SK-N-SH (cell line): Measurements from ENCODE around the gene GCNT3. TPM values are rescaled to one million over a fixed set of nuclear protein-coding genes. Genes with fewer than 3 reads are reported as not detected.

ENCODE experiments used
- CTCF ChIA-PET: fragments of 300-600, 350-600 bp; formaldehyde crosslinking; extraction: SDS; loops from one replicate; lab custom pipeline; 2021; lab: Yijun Ruan, JAX
- POLR2A ChIA-PET: fragments of 350-600 bp; sonication (Branson Sonifier 250); formaldehyde crosslinking; extraction: SDS; loops from one replicate; lab custom pipeline; 2020; ENCODE audit warnings: antibody characterized with exemption, inconsistent platforms; lab: Yijun Ruan, JAX
- DNase-seq: peaks from one replicate; pipeline ENCODE4 v3.0.0; 2012
- H2AFZ ChIP-seq: fragments of 200-600 bp; sonication (generic); 2 replicates; pipeline ENCODE4 v1.8.1; 2016; ENCODE audit warnings: antibody characterized with exemption, mild to moderate bottlenecking, low read depth
- H3F3A ChIP-seq: fragments of 200-600 bp; sonication (generic); replicated peaks from 2 replicates; pipeline ENCODE3; 2016; ENCODE audit warnings: antibody characterized with exemption, mild to moderate bottlenecking; ENCODE audit not compliant: insufficient read depth
- H3K27ac ChIP-seq, 2 experiments: fragments of 200-500 bp in 1 of 2; fragments of 200-600 bp in 1 of 2; sonication (Bioruptor generic) in 1 of 2; sonication (generic), shearing (Covaris generic) in 1 of 2; 2 replicates each; pipeline versions ENCODE4 v1.5.1 to v1.6.1; 2014 to 2016; ENCODE audit warnings: low read depth in 2 of 2, inconsistent platforms in 1 of 2, low read length in 1 of 2, mild to moderate bottlenecking in 1 of 2, mixed read lengths in 1 of 2
- H3K27me3 ChIP-seq: fragments of 200-600 bp; sonication (generic), shearing (Covaris generic); 2 replicates; pipeline ENCODE4 v1.6.1; 2016; ENCODE audit warnings: mixed run types; ENCODE audit not compliant: insufficient read depth
- H3K36me3 ChIP-seq, 2 experiments: fragments of 200-500 bp in 1 of 2; fragments of 200-600 bp in 1 of 2; sonication (Bioruptor generic) in 1 of 2; sonication (generic) in 1 of 2; replicated peaks in 1 of 2; 2 replicates each; pipeline versions ENCODE3 to v1.5.1; 2014 to 2016; ENCODE audit warnings: low read length in 1 of 2, mild to moderate bottlenecking in 1 of 2; ENCODE audit not compliant: insufficient read depth in 2 of 2, control insufficient read depth in 1 of 2
- H3K4me1 ChIP-seq, 2 experiments: fragments of 200-500 bp in 1 of 2; fragments of 200-600 bp in 1 of 2; sonication (Bioruptor generic) in 1 of 2; sonication (generic), shearing (Covaris generic) in 1 of 2; 2 replicates each; pipeline versions ENCODE4 v1.5.1 to v1.6.1; 2014 to 2016; ENCODE audit warnings: low read depth in 1 of 2, low read length in 1 of 2, mixed run types in 1 of 2; ENCODE audit not compliant: insufficient read depth in 2 of 2, control insufficient read depth in 1 of 2
- H3K4me2 ChIP-seq: fragments of 200-600 bp; sonication (generic), shearing (Covaris generic); 2 replicates; pipeline ENCODE4 v1.6.1; 2017; ENCODE audit warnings: mixed run types
- H3K4me3 ChIP-seq, 2 experiments: fragments of 200-500 bp in 1 of 2; fragments of 200-600 bp in 1 of 2; sonication (Bioruptor generic) in 1 of 2; sonication (generic), shearing (Covaris generic) in 1 of 2; 2 replicates each; pipeline versions ENCODE4 v1.5.1 to v1.8.1; 2014 to 2016; ENCODE audit warnings: low read depth in 2 of 2, inconsistent platforms in 1 of 2, low read length in 1 of 2, mild to moderate bottlenecking in 1 of 2, mixed read lengths in 1 of 2, moderate library complexity in 1 of 2
- H3K79me2 ChIP-seq: fragments of 200-600 bp; sonication (generic); 2 replicates; pipeline ENCODE4 v1.8.1; 2017; ENCODE audit warnings: mild to moderate bottlenecking; ENCODE audit not compliant: insufficient read depth
- H3K9ac ChIP-seq: fragments of 200-600 bp; sonication (generic); 2 replicates; pipeline ENCODE4 v1.6.1; 2017; ENCODE audit warnings: mixed run types
- H3K9me2 ChIP-seq: fragments of 200-600 bp; sonication (generic); 2 replicates; pipeline ENCODE4 v1.6.1; 2017; ENCODE audit warnings: mixed run types
- H3K9me3 ChIP-seq: fragments of 200-600 bp; sonication (generic); 2 replicates; pipeline ENCODE4 v1.6.1; 2017; ENCODE audit warnings: mixed run types, mild to moderate bottlenecking, moderate library complexity
- H4K20me1 ChIP-seq: fragments of 200-600 bp; sonication (generic); 2 replicates; pipeline ENCODE4 v1.6.1; 2017; ENCODE audit warnings: mild to moderate bottlenecking, mixed run types; ENCODE audit not compliant: insufficient read depth
- CHD2 ChIP-seq: fragments of 150-350 bp; IDR thresholded peaks from 2 replicates; pipeline ENCODE4 v1.6.1; 2018; ENCODE audit warnings: low read length; ENCODE audit not compliant: partially characterized antibody
- CTCF ChIP-seq: fragments of 200-600 bp; sonication (generic); IDR thresholded peaks from 2 replicates; pipeline ENCODE4 v1.6.1; 2017; ENCODE audit warnings: antibody characterized with exemption, mild to moderate bottlenecking, moderate library complexity
- ELF1 ChIP-seq: IDR thresholded peaks from 2 replicates; pipeline ENCODE4 v1.4.0; 2012
- EP300 ChIP-seq, 2 experiments: IDR thresholded peaks; 2 replicates each; pipeline versions ENCODE4 v1.4.0 to v1.6.1; 2012; ENCODE audit warnings: borderline replicate concordance in 1 of 2, low read depth in 1 of 2, low read length in 1 of 2
- EZH2phosphoT487 ChIP-seq: fragments of 200-600 bp; sonication (generic); IDR thresholded peaks from 2 replicates; pipeline ENCODE4 v1.6.1; 2017; ENCODE audit warnings: low read depth, mixed run types, mild to moderate bottlenecking, antibody characterized with exemption, moderate library complexity, borderline replicate concordance
- FOSL2 ChIP-seq: IDR thresholded peaks from 2 replicates; pipeline ENCODE4 v1.4.0; 2012; ENCODE audit warnings: low read depth, mild to moderate bottlenecking, moderate library complexity, borderline replicate concordance
- FOXJ3 ChIP-seq: sonication (generic); formaldehyde crosslinking; IDR thresholded peaks from 2 replicates; pipeline ENCODE4 v1.5.1; 2020; ENCODE audit warnings: mild to moderate bottlenecking, missing genetic modification reagents
- FOXM1 ChIP-seq: IDR thresholded peaks from 2 replicates; pipeline ENCODE4 v1.4.0; 2012; ENCODE audit warnings: low read depth, mild to moderate bottlenecking
- GABPA ChIP-seq: IDR thresholded peaks from 2 replicates; pipeline ENCODE4 v1.4.0; 2012; ENCODE audit warnings: low read depth, mild to moderate bottlenecking
- GATA2 ChIP-seq: sonication (generic); formaldehyde crosslinking; IDR thresholded peaks from 2 replicates; pipeline ENCODE4 v1.5.0; 2020; ENCODE audit warnings: mild to moderate bottlenecking, missing genetic modification reagents
- MEF2A ChIP-seq: IDR thresholded peaks from 2 replicates; pipeline ENCODE4 v1.4.0; 2012; ENCODE audit warnings: low read depth, borderline replicate concordance
- MXI1 ChIP-seq: IDR thresholded peaks from 2 replicates; pipeline ENCODE4 v1.6.1; 2012; ENCODE audit warnings: mild to moderate bottlenecking, low read depth, low read length, improper control_type of control experiment
- NFIC ChIP-seq: IDR thresholded peaks from 2 replicates; pipeline ENCODE4 v1.4.0; 2012; ENCODE audit warnings: borderline replicate concordance
- PBX3 ChIP-seq: IDR thresholded peaks from 2 replicates; pipeline ENCODE4; 2012
- POLR2AphosphoS5 ChIP-seq: IDR thresholded peaks from 2 replicates; pipeline ENCODE4 v1.6.1; 2012; ENCODE audit warnings: low read depth, low read length
- RAD21 ChIP-seq: IDR thresholded peaks from 2 replicates; pipeline ENCODE4 v1.6.1; 2012; ENCODE audit warnings: mild to moderate bottlenecking, low read length
- REST ChIP-seq: IDR thresholded peaks from 2 replicates; pipeline ENCODE4 v1.6.1; 2012; ENCODE audit warnings: mild to moderate bottlenecking, low read depth, low read length, moderate library complexity
- SMC3 ChIP-seq: IDR thresholded peaks from 2 replicates; pipeline ENCODE4 v1.6.1; 2012; ENCODE audit warnings: low read depth, low read length, improper control_type of control experiment
- TAF1 ChIP-seq: IDR thresholded peaks from 2 replicates; pipeline ENCODE4 v1.6.1; 2012; ENCODE audit warnings: low read depth, mild to moderate bottlenecking, low read length, moderate library complexity, borderline replicate concordance
- YY1 ChIP-seq: IDR thresholded peaks from 2 replicates; pipeline ENCODE4 v1.4.0; 2012; ENCODE audit warnings: low read depth, mild to moderate bottlenecking
- ZBTB33 ChIP-seq: IDR thresholded peaks from 2 replicates; pipeline ENCODE4 v1.4.0; 2012; ENCODE audit warnings: low read depth, borderline replicate concordance
- WGBS: methylation state at CpG from one replicate; pipeline ENCODE4 v1.1.6; 2017; ENCODE audit warnings: low lambda C conversion rate; 5-methylcytosine and 5-hydroxymethylcytosine counted together
- polyA plus RNA-seq, 3 experiments: library from polyadenylated mRNA; depleted of rRNA; stranded (reverse); fragments of >200 nt; gene quantifications; 2 replicates each; pipeline ENCODE4 v1.2.3, GENCODE V29; 2012

The GCNT3 gene
- polyA plus RNA-seq, 1 of the 3 experiments (the other 2 are of a cell fraction) = not detected

GRCh38 chr15:59565299-59565698 lies 46.3 kb upstream of the GCNT3 start:
- Histone ChIP-seq H3K27me3 (no peaks in the 10 kb centered on the region), H3K4me2 (no peak overlapping the region), H3K79me2 (no peaks in the 10 kb centered on the region), H3F3A (no peaks in the 10 kb centered on the region), H3K4me3 (no peak overlapping the region), H3K9ac (no peak overlapping the region), H3K36me3 (no peaks in the 10 kb centered on the region), H3K27ac (no peak overlapping the region), H4K20me1 (no peaks in the 10 kb centered on the region), H2AFZ (no peak overlapping the region), H3K9me2 (no peaks in the 10 kb centered on the region), H3K9me3 (peaks cover 7% of the 10 kb centered on the region), H3K4me1 (no peaks in the 10 kb centered on the region)
- ChIA-PET POLR2A (no interaction called here), CTCF (no interaction called here)
- DNase-seq = no peak
- 48% methylated on average over 4 of the region's 4 CpGs for WGBS
- TF ChIP-seq REST = no peak
- TF ChIP-seq YY1 = no peak
- TF ChIP-seq FOXJ3 (CRISPR knock-in tag) = no peak
- TF ChIP-seq NFIC = no peak
- TF ChIP-seq GABPA = no peak
- TF ChIP-seq PBX3 = no peak
- TF ChIP-seq TAF1 = no peak
- no peak for TF ChIP-seq GATA2 (CRISPR knock-in tag)

GRCh38 chr15:59567324-59567723 lies 44.3 kb upstream of the GCNT3 start:
- H3K79me2 ChIP-seq = no peaks in the 10 kb centered on the region
- H4K20me1 ChIP-seq = no peaks in the 10 kb centered on the region
- H3K27ac ChIP-seq = no peak overlapping the region
- H3K9me2 ChIP-seq = no peaks in the 10 kb centered on the region
- no peaks in the 10 kb centered on the region for H3K27me3 ChIP-seq
- no peak overlapping the region for H3K4me3 ChIP-seq
- H3K9me3 ChIP-seq = peaks cover 7% of the 10 kb centered on the region
- no peaks in the 10 kb centered on the region for H3F3A ChIP-seq
- WGBS = 39% methylated on average over 1 of the region's 1 CpG
- POLR2A ChIA-PET = no interaction called here
- H3K9ac ChIP-seq = no peak overlapping the region
- no peak overlapping the region for H3K4me2 ChIP-seq
- TF ChIP-seq CHD2 (no peak), RAD21 (no peak), YY1 (no peak), ELF1 (no peak), FOSL2 (no peak), EZH2phosphoT487 (no peak), CTCF (no peak), POLR2AphosphoS5 (no peak), EP300 (IDR thresholded peaks at IDR 0.05; ENCODE audit: borderline replicate concordance in 1 of 2, low read depth in 1 of 2, low read length in 1 of 2) (no peak), TAF1 (no peak), MEF2A (no peak), GATA2 (CRISPR knock-in tag) (no peak), FOXM1 (no peak), NFIC (no peak), ZBTB33 (no peak), MXI1 (no peak), SMC3 (no peak)
- CTCF ChIA-PET = no interaction called here
- H2AFZ ChIP-seq = no peak overlapping the region
- no peak for DNase-seq
- H3K4me1 ChIP-seq = no peaks in the 10 kb centered on the region
- H3K36me3 ChIP-seq = no peaks in the 10 kb centered on the region
